Adipose tissue (tissue), 3 donors: ENCODE results near the gene SUZ12. TPM values are rescaled to one million over a fixed set of nuclear protein-coding genes. Genes with fewer than 3 reads are reported as not detected.
"Not testable (repeated sequence)": the region's sequence is repeated elsewhere in the genome, so short reads cannot be mapped to it uniquely, and the experiment has no call there.

Source experiments
- H3K27ac ChIP-seq: one replicate; pipeline ENCODE4 v1.5.1; 2013; ENCODE audit warnings: low read depth, low read length
- WGBS, 3 donors: extraction: QIAGEN DNeasy Blood & Tissue Kit; methylation state at CpG; one replicate each; pipeline ENCODE4 v1.1.7; 2013; 5-methylcytosine and 5-hydroxymethylcytosine counted together
- polyA plus RNA-seq, 3 donors: library from polyadenylated mRNA; stranded (reverse); fragments of 200-250 nt; gene quantifications; one replicate each; pipeline ENCODE4 v1.2.3, GENCODE V29; 2013
- donor health status: healthy with polysubstance abuse.
- donor health status: Bipolar disorder and iron deficiency.
- donor health status: healthy.

SUZ12 gene
- 1 to 10 TPM; 5.3 to 9.6 (median 8.9) TPM for polyA plus RNA-seq

GRCh38 chr17:31936615-31937609, at the start of gene SUZ12:
TSS of gene SUZ12 (plus strand) at chr17:31937007. CDS start at chr17:31937247, 240 bp downstream.
- H3K27ac ChIP-seq, result not testable (repeated sequence)
- WGBS, 3 donors, result 0 to 1% (median 1%) methylated on average over 52 to 91 of the region's 93 CpGs

- no peak overlapping the region for H3K27ac ChIP-seq
- 56 to 87% (median 60%) methylated on average over 4 of the region's 4 CpGs for WGBS, 3 donors
Measured at GRCh38 chr17:31888124-31888523, 48.7 kb upstream of the SUZ12 start.

GRCh38 chr17:31900877-31901276, 35.9 kb upstream of the SUZ12 start:
- WGBS, 3 donors, result 4 to 13% (median 8%) methylated on average over 5 of the region's 5 CpGs

GRCh38 chr17:31902693-31903092, 34.1 kb upstream of the SUZ12 start:
- WGBS, 3 donors, result 56 to 70% (median 56%) methylated on average over 2 of the region's 2 CpGs
- H3K27ac ChIP-seq, result no peak overlapping the region

More at GRCh38 chr17:31900877-31901276, 35.9 kb upstream of the SUZ12 start:
- H3K27ac ChIP-seq, result no peak overlapping the region

GRCh38 chr17:31903401-31903800, 33.4 kb upstream of the SUZ12 start:
- H3K27ac ChIP-seq, result no peak overlapping the region
- 94 to 97% (median 94%) methylated on average over 16 of the region's 16 CpGs for WGBS, 3 donors

GRCh38 chr17:31907342-31907962, 29.4 kb upstream of the SUZ12 start:
- whole genome bisulfite sequencing, 3 donors, result 5 to 14% (median 8%) methylated on average over 7 of the region's 7 CpGs
- no peak overlapping the region for H3K27ac ChIP-seq

GRCh38 chr17:31908386-31908785, 28.4 kb upstream of the SUZ12 start:
- H3K27ac ChIP-seq, result no peak overlapping the region

GRCh38 chr17:31912705-31913104, 24.1 kb upstream of the SUZ12 start:
- 41 to 55% (median 48%) methylated on average over 5 to 6 of the region's 6 CpGs for WGBS, 3 donors
- not testable (repeated sequence) for H3K27ac ChIP-seq

- no peak overlapping the region for H3K27ac ChIP-seq
- WGBS, 3 donors, result 92 to 93% (median 93%) methylated on average over 3 of the region's 3 CpGs
Measured at GRCh38 chr17:31915456-31916100, 21.2 kb upstream of the SUZ12 start.

- no peak overlapping the region for H3K27ac ChIP-seq
- WGBS, 3 donors, result 48 to 61% (median 59%) methylated on average over 31 to 36 of the region's 36 CpGs
Measured at GRCh38 chr17:31916491-31917064, 20.2 kb upstream of the SUZ12 start.

- WGBS, 3 donors, result 15 to 27% (median 23%) methylated on average over 35 to 45 of the region's 45 CpGs
Measured at GRCh38 chr17:31917065-31917529, 19.7 kb upstream of the SUZ12 start.

GRCh38 chr17:31917721-31918120, 19.1 kb upstream of the SUZ12 start:
- 94% methylated on average over 13 of the region's 13 CpGs for WGBS, 3 donors
- not testable (repeated sequence) for H3K27ac ChIP-seq

More at GRCh38 chr17:31917065-31917529, 19.7 kb upstream of the SUZ12 start:
- H3K27ac ChIP-seq, result no peak overlapping the region

- WGBS, 3 donors, result 71 to 83% (median 79%) methylated on average over 4 of the region's 4 CpGs
- H3K27ac ChIP-seq, result no peak overlapping the region
Measured at GRCh38 chr17:31918701-31919128, 18.1 kb upstream of the SUZ12 start.

- no peak overlapping the region for H3K27ac ChIP-seq
- WGBS, 3 donors, result 76 to 86% (median 85%) methylated on average over 10 of the region's 10 CpGs
Measured at GRCh38 chr17:31919802-31920525, 16.8 kb upstream of the SUZ12 start.

GRCh38 chr17:31926100-31926729, 10.6 kb upstream of the SUZ12 start:
- 85 to 94% (median 90%) methylated on average over 5 of the region's 5 CpGs for WGBS, 3 donors
- H3K27ac ChIP-seq, result no peak overlapping the region

GRCh38 chr17:31931756-31932155, 5.1 kb upstream of the SUZ12 start:
- 37 to 81% (median 58%) methylated on average over 1 of the region's 1 CpG for WGBS, 3 donors
- H3K27ac ChIP-seq, result no peak overlapping the region

GRCh38 chr17:31935512-31935911, 1.3 kb upstream of the SUZ12 start:
- WGBS, 3 donors, result 83 to 99% (median 97%) methylated on average over 5 of the region's 5 CpGs
- H3K27ac ChIP-seq, result no peak overlapping the region
